Measurements from ENCODE around the gene PDZRN3.

DNA sequence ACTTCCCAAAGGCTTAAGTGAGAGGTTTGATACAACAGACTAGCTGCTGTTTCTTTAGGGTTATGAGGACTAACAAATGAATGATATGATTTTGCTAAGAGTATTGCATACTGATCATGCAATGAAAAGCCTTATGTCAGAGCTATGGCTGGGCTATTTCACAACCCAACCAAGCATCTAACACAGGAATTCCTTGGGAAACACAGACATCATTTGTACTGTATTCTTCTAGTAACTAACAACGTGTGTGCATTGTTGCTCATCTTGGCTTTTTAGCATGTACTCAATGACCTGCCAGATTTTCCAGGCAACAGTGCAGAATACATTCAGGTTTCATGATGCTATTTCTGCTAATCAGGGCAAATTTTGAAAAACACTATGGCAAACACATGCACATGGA is 19.3 kb downstream of the PDZRN3 start:
- no peak for TF ChIP-seq EP300 (IDR thresholded peaks at IDR 0.05; ENCODE audit: borderline replicate concordance in 1 of 2, low read depth in 1 of 2, low read length in 1 of 2)
- TF ChIP-seq, protein P1, sequence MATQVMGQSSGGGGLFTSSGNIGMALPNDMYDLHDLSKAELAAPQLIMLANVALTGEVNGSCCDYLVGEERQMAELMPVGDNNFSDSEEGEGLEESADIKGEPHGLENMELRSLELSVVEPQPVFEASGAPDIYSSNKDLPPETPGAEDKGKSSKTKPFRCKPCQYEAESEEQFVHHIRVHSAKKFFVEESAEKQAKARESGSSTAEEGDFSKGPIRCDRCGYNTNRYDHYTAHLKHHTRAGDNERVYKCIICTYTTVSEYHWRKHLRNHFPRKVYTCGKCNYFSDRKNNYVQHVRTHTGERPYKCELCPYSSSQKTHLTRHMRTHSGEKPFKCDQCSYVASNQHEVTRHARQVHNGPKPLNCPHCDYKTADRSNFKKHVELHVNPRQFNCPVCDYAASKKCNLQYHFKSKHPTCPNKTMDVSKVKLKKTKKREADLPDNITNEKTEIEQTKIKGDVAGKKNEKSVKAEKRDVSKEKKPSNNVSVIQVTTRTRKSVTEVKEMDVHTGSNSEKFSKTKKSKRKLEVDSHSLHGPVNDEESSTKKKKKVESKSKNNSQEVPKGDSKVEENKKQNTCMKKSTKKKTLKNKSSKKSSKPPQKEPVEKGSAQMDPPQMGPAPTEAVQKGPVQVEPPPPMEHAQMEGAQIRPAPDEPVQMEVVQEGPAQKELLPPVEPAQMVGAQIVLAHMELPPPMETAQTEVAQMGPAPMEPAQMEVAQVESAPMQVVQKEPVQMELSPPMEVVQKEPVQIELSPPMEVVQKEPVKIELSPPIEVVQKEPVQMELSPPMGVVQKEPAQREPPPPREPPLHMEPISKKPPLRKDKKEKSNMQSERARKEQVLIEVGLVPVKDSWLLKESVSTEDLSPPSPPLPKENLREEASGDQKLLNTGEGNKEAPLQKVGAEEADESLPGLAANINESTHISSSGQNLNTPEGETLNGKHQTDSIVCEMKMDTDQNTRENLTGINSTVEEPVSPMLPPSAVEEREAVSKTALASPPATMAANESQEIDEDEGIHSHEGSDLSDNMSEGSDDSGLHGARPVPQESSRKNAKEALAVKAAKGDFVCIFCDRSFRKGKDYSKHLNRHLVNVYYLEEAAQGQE (IDR thresholded peaks at IDR 0.05; ENCODE audit: low read depth, low read length): no peak
- no peak for TF ChIP-seq RFX5 (IDR thresholded peaks at IDR 0.05; ENCODE audit: low read length)
- TF ChIP-seq, protein P2, sequence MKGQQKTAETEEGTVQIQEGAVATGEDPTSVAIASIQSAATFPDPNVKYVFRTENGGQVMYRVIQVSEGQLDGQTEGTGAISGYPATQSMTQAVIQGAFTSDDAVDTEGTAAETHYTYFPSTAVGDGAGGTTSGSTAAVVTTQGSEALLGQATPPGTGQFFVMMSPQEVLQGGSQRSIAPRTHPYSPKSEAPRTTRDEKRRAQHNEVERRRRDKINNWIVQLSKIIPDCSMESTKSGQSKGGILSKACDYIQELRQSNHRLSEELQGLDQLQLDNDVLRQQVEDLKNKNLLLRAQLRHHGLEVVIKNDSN (IDR thresholded peaks at IDR 0.05; ENCODE audit: borderline replicate concordance, low read depth): no peak
- TF ChIP-seq, protein P3, sequence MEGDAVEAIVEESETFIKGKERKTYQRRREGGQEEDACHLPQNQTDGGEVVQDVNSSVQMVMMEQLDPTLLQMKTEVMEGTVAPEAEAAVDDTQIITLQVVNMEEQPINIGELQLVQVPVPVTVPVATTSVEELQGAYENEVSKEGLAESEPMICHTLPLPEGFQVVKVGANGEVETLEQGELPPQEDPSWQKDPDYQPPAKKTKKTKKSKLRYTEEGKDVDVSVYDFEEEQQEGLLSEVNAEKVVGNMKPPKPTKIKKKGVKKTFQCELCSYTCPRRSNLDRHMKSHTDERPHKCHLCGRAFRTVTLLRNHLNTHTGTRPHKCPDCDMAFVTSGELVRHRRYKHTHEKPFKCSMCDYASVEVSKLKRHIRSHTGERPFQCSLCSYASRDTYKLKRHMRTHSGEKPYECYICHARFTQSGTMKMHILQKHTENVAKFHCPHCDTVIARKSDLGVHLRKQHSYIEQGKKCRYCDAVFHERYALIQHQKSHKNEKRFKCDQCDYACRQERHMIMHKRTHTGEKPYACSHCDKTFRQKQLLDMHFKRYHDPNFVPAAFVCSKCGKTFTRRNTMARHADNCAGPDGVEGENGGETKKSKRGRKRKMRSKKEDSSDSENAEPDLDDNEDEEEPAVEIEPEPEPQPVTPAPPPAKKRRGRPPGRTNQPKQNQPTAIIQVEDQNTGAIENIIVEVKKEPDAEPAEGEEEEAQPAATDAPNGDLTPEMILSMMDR (IDR thresholded peaks at IDR 0.05): no peak
- TF ChIP-seq POLR2AphosphoS5 (IDR thresholded peaks at IDR 0.05; ENCODE audit: low read depth, low read length): no peak
- no peak for TF ChIP-seq YY1 (IDR thresholded peaks at IDR 0.05; ENCODE audit: low read depth)
- TF ChIP-seq NFIC (IDR thresholded peaks at IDR 0.05; ENCODE audit: borderline replicate concordance): no peak
- TF ChIP-seq MXI1 (IDR thresholded peaks at IDR 0.05; ENCODE audit: low read depth, low read length): no peak
- no peak for TF ChIP-seq TEAD4 (IDR thresholded peaks at IDR 0.05; ENCODE audit: borderline replicate concordance, insufficient read depth)
- no peak for TF ChIP-seq RAD21 (IDR thresholded peaks at IDR 0.05; ENCODE audit: low read length)
- TF ChIP-seq JUND (IDR thresholded peaks at IDR 0.05): no peak
- TF ChIP-seq SMC3 (IDR thresholded peaks at IDR 0.05; ENCODE audit: low read depth, low read length): no peak
- TF ChIP-seq ELF1 (IDR thresholded peaks at IDR 0.05): no peak

Data from SK-N-SH (cell line).